GM18517 (cell line): ENCODE results near the gene HOTAIR.

ENCODE experiments used
- ATAC-seq: cut with Tn5 transposase; IDR thresholded peaks from one replicate; pipeline ENCODE4 v1.9.1; 2021; ENCODE audit warnings: mild to moderate bottlenecking, moderate library complexity; ENCODE audit not compliant: unreplicated experiment

The HOTAIR gene

DNA sequence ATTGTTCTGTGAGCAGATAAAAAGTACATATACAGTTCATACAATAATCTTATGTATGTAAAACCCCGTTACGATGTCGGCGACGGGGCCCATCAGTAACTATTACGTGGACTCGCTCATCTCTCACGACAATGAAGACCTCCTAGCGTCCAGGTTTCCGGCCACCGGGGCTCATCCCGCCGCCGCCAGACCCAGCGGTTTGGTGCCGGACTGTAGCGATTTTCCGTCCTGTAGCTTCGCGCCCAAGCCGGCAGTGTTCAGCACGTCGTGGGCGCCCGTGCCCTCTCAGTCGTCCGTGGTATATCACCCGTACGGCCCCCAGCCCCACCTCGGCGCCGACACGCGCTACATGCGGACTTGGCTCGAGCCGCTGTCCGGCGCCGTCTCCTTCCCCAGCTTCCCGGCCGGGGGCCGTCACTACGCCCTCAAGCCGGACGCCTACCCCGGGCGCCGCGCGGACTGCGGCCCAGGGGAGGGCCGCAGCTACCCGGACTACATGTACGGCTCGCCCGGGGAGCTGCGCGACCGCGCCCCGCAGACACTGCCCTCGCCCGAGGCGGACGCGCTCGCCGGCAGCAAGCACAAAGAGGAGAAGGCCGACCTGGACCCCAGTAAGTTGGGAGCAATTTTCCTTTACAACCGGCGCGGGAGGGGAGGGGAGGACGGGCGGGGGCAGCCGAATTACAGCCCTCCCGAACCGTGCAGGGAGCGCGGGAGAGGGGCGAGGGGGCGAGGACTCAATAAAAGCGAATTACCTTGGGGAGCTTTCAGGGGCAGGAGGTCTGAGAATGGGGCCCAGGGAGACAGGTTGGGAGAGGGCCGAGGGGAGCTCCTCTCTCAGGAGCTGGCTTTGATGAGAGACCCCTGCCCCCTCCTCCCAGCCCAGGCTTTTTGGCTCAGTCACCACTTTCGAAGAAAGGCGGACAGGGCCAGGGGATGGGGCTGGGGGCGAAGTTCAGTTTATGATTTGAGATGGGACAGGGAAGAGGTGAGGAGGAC lies 25.7 kb upstream of the HOTAIR start, which contains the start of gene HOXC9:
TSS of gene HOXC9 (plus strand) at position 46 of the 999 bp plus-strand sequence. CDS start at position 74, 28 bp downstream.
- no peak for ATAC-seq

DNA sequence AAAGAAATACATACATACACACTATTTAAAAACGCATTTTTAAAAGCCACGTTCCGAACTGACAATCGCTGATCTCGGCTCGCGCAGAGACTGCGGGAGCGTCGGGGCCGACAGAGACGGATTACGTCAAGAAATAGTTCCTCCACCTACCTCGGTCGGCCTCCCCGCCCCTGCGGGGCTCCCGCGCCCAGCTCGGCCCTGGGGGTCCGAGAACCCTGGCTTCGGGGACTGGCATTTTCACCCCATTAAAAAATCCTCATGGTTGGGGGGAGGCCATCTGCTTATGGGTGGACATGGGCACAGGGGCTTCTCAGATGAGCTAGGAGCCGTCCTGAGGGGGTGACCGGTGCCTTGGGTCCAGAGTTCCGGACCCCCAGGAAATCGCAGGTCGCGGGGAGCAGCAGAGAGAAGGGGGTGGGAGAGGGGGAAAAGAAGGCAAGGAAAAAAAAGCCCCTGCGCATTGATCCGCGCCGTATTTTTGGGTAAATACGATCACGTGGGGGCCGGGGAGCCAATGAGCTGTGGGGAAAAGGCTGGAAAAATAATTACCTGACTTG lies 24.9 kb upstream of the HOTAIR start:
- no peak for ATAC-seq

DNA sequence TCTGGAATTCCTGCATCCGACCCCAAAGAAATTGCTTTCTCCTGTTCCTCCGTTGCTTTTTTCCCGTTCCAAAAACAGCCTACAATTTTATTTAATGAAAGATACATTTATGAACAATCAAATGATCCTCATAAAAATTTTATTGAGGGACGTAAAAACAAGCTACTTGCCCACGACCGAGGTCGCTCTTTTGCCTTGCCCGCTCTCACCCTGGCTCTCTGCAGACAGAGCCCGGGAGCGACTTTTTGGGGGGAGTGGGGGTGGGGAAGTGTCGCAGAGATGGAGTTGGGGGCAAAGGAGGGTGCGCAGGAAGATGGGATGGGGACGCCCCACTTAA lies 24.1 kb upstream of the HOTAIR start:
- no peak for ATAC-seq

- ATAC-seq, result no peak
Measured at GRCh38 chr12:53998110-53998899, 23.6 kb upstream of the HOTAIR start.

DNA sequence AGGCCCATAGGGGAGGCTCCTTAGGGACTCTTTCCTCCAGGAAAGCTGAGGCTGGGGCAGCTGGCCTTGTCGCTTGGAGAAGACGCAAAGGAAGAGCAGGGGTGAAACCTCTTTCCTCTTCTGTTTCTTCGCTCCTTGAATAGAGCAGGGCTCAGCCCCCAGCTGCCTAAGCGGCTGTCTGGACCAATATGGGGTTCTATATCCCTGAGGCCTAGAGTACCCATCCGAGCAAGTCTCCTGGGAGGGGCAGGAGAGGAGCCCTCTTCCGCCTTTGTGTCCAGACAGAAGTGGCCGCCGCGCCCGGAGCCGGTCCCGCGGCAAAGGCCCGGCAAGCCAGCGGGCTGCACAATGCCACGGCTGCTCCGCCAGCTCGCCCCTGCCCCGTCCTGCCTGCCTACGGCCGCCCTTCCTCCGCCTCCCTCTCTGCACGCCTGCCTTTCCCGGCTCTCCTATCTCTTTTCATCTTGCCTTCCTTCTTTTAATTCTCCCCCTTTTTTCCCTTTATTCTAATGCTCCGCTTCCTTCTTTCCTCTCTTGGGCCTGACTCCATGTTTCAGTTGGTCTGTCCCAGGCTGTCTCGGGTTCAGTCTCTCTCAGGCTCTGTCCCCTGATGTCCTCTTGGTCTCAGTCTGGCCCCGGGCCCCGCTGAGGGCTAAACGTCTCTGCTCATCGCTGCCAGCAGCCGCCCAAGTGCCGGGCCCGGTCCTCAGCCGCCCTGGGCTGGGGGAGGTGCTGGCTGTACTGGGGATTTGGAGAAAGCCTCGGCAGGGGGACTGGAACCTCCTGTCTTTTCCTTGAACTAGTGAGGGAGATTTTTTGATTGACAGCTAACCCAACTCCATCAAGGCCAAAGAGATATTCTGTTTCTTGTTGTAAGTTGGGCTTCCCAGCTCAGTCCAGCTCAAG lies 22.7 kb upstream of the HOTAIR start:
- ATAC-seq, result no peak

DNA sequence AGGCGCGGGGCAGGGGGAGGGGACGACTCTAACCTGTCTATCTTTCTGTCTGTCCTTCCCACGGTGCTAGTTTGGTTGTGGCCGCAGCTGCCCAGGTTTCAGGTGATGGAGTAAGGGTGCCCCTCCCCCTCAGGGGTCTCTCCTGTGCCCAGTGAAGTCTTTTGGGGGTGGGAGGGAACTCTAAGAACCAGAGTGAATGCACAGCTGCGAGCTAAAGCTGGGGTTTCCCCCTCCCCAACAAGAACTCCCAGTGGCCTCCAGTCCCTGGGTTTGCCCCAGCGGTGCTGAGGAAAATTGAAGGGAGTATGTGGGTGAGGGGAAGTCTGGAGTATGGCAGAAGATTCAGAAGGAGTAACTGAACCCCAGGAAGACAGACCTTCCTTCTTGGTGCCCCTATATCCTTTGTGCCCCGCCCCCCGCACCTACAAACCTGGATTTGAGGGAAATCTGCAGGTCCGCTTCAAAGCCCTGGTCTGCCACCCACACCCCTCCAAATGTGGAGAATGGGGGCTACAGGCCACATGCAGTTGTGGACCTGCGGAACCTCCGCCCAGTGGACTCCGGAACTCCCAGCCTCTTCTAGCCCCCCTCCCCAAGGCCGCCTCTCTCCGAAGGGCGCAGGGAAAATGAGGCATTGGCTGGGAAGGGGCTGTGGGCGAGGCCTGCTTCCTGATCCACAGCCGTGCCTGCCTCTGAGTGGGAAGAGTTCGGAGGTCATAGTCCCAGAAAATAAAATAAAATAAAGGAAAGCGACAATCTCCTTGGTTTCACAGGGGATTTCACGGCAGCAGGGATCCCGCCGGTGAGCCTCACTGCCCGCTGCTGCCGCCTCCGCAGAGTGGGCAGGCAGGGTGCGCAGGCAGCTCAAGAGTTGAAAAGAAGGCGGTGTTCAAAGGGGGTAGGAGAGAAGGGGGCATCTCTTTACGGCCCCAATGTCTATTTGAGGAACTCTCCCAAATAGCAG lies 21.8 kb upstream of the HOTAIR start:
- no peak for ATAC-seq

GRCh38 chr12:53995378-53996239 lies 20.9 kb upstream of the HOTAIR start:
- no peak for ATAC-seq

DNA sequence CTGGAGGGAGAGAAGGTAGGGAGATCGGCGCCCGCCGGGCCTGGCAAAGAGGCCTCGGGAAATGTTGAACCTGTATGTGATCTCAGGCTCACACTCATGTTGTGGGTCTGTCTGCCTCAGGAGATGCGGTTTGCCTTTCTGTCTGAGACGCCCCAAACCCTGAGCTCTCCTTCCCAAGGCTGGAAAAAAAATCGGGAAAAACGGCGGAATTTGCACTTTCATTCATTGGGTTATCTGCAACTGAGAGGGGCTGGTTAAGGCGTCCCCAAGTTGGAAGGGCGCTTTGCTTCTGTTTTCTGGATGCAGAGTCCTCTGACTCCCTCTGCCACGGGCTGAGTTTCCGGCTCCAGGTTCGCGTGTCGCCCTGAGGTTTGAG lies 20.2 kb upstream of the HOTAIR start:
- ATAC-seq, result no peak

GRCh38 chr12:53994264-53995001 lies 19.7 kb upstream of the HOTAIR start:
- ATAC-seq, result no peak

DNA sequence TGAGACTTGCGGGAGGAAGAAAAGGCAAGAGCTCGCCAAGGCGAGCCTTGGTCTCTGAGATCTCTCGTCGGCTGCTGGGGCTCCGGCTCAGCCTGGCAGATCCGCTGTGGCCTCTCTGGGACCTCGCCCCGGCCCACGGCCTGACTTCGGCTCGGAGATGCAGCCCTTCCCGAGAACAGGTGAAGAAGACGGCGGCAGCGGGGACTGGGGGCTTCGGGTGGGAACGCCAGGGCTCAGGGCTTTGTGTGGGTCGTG lies 19.2 kb upstream of the HOTAIR start:
- ATAC-seq, result no peak

DNA sequence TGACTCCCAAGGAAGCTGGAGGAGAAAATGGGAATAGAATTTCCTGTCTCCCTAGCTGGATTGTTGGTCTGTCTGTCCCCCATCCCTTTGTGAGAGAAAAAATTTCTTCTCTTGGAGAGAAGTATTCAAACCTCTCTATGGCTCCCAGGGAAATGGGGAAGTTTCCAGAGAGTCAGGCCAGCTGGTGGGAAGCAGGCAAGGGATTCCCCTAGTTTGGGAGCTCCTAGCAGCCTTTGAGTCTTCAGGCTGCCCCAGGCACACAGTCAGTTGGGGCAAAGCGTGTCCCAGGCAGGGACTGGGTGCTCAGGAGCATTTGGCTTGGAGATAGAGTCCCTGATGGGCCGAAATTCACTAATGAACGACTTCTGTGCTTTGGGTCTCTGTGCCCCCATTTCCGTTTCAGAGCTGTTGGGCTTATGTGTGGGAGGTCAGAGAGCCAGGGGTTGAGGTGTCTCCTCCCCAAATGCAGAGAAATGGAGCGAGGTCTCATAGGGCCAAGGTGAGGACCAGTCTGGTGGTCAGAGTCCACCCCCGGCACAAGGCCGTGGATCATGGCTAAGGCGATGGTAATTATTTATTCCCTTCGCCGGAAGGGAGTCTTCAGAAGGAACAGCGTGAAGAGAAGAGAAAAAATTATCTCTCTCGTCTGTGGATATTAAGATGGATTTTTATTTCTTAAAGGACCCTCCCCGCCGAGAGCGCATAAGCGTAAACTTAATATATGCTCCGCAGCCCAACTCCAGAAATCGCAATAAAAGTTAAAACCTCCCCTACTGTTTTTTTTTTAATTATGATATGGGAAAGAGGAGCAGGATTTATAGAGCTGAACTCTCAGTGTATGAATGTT lies 18.6 kb upstream of the HOTAIR start:
- ATAC-seq, result no peak

DNA sequence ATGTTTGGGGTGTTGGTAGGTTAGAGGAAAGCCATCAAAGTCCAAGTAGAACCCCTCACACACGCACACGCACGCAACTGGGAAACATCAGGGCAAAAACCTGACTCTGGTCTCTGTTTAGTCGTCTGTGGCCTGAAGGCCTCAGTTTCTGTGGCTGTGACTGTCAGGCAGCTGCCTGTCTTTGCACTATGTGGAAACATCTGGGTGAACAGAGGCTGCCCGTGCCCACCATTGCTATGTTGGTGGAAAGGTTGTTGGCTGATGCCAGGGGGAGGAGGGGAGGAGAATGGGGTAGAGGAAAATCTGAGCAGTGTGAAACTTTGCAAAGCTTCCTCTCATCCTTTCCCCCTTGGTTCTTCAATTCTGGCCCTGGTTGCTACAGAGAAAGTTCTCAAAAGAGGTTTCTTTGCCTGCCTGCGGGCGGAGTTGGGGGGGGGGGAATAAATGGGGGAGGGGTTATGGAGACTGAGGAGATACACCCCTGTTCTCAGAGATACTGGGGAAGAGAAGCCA lies 17.7 kb upstream of the HOTAIR start:
- ATAC-seq, result no peak

- ATAC-seq, result no peak
Measured at GRCh38 chr12:53991077-53991460, 16.3 kb upstream of the HOTAIR start.

- no peak for ATAC-seq
Measured at GRCh38 chr12:53990311-53991076, 15.7 kb upstream of the HOTAIR start.

- ATAC-seq, result no peak
Measured at GRCh38 chr12:53989227-53990113, 14.7 kb upstream of the HOTAIR start.
